ENCODE data around the gene TMEM156. TPM values are rescaled to one million over a fixed set of nuclear protein-coding genes. Genes with fewer than 3 reads are reported as not detected.

TMEM156 gene
- polyA plus RNA-seq, 1 of the 3 experiments (the other 2 are of a cell fraction): 0.13 TPM

GRCh38 chr4:38980903-38981676 lies 51.1 kb downstream of the TMEM156 start (continued):
- no peak for TF ChIP-seq CTCF (IDR thresholded peaks at IDR 0.05)
- TF ChIP-seq POLR2AphosphoS5 (IDR thresholded peaks at IDR 0.05; ENCODE audit: low read depth, low read length): peak; percentile 42; the same call in 1 of the 2 replicates
- no peak for TF ChIP-seq SMC3 (IDR thresholded peaks at IDR 0.05; ENCODE audit: low read depth, low read length)
- peak; percentile 42; the same call in 1 of the 2 replicates for TF ChIP-seq TEAD4 (IDR thresholded peaks at IDR 0.05; ENCODE audit: borderline replicate concordance, insufficient read depth)
- TF ChIP-seq GATA2 (CRISPR knock-in tag; IDR thresholded peaks at IDR 0.05): peak; percentile 92
- peak; percentile 46 to 98; a peak in 3 of 4 replicates for TF ChIP-seq EP300 (IDR thresholded peaks at IDR 0.05; ENCODE audit: borderline replicate concordance in 1 of 2, low read depth in 1 of 2, low read length in 1 of 2)
- peak; percentile 29; the same call in 1 of the 2 replicates for TF ChIP-seq FOSL2 (IDR thresholded peaks at IDR 0.05; ENCODE audit: borderline replicate concordance, low read depth)
- TF ChIP-seq NRF1 (IDR thresholded peaks at IDR 0.05; ENCODE audit: low read depth, low read length): no peak
- no peak for TF ChIP-seq RFX5 (IDR thresholded peaks at IDR 0.05; ENCODE audit: low read length)
- TF ChIP-seq REST (IDR thresholded peaks at IDR 0.05; ENCODE audit: low read depth, low read length): no peak
- 0 out of 2 replicates have a peak, but pooled peaks have one; percentile 15 for TF ChIP-seq FOXJ3 (CRISPR knock-in tag; IDR thresholded peaks at IDR 0.05)

GRCh38 chr4:38979511-38980230 lies 52.5 kb downstream of the TMEM156 start:
- WGBS (ENCODE audit: low lambda C conversion rate): 80% methylated on average over 3 of the region's 3 CpGs
- ChIA-PET POLR2A (no interaction called here), CTCF (interaction anchor here (0.9 to 2.0 kb wide), 5 partner anchors 30 to 155 kb away, joined by 3 to 7 read pairs (median 4); no protein-coding TSS in a partner anchor)
- H2AFZ ChIP-seq (ENCODE audit: low read depth): no peak overlapping the region
- H3K4me1 ChIP-seq (ENCODE audit: control insufficient read depth in 1 of 2, insufficient read depth in 2 of 2, low read depth in 1 of 2, low read length in 1 of 2): peaks cover 15 to 35% of the 10 kb centered on the region in 2 experiments; a peak in 3 of 4 replicates
- no peak overlapping the region for H3K4me3 ChIP-seq (ENCODE audit: low read depth in 2 of 2, low read length in 1 of 2)
- no peak overlapping the region for H3K4me2 ChIP-seq
- H4K20me1 ChIP-seq (ENCODE audit: insufficient read depth): no peaks in the 10 kb centered on the region
- H3K27me3 ChIP-seq (ENCODE audit: insufficient read depth): no peaks in the 10 kb centered on the region
- H3K79me2 ChIP-seq (ENCODE audit: insufficient read depth): no peaks in the 10 kb centered on the region
- H3K9me2 ChIP-seq: no peaks in the 10 kb centered on the region
- peak overlapping the region in 1 of 2 experiments; percentile 14; a peak in 1 of 4 replicates for H3K27ac ChIP-seq (ENCODE audit: low read depth in 2 of 2, low read length in 1 of 2)
- DNase-seq: no peak
- no peaks in the 10 kb centered on the region for H3F3A ChIP-seq (replicated peaks; ENCODE audit: insufficient read depth)
- no peaks in the 10 kb centered on the region for H3K36me3 ChIP-seq (replicated peaks in 1 of 2; ENCODE audit: control insufficient read depth in 1 of 2, insufficient read depth in 2 of 2, low read length in 1 of 2)
- H3K9ac ChIP-seq: no peak overlapping the region
- no peaks in the 10 kb centered on the region for H3K9me3 ChIP-seq
- no peak for TF ChIP-seq RCOR1 (IDR thresholded peaks at IDR 0.05; ENCODE audit: low read length)
- TF ChIP-seq REST (IDR thresholded peaks at IDR 0.05; ENCODE audit: low read depth, low read length): no peak
- no peak for TF ChIP-seq TEAD4 (IDR thresholded peaks at IDR 0.05; ENCODE audit: borderline replicate concordance, insufficient read depth)
- no peak for TF ChIP-seq SMC3 (IDR thresholded peaks at IDR 0.05; ENCODE audit: low read depth, low read length)
- no peak for TF ChIP-seq RFX5 (IDR thresholded peaks at IDR 0.05; ENCODE audit: low read length)
- no peak for TF ChIP-seq GATA2 (CRISPR knock-in tag; IDR thresholded peaks at IDR 0.05)
- TF ChIP-seq NRF1 (IDR thresholded peaks at IDR 0.05; ENCODE audit: low read depth, low read length): no peak
- no peak for TF ChIP-seq YY1 (IDR thresholded peaks at IDR 0.05; ENCODE audit: low read depth)
- TF ChIP-seq ZBTB33 (IDR thresholded peaks at IDR 0.05; ENCODE audit: borderline replicate concordance, low read depth): no peak
- no peak for TF ChIP-seq FOXJ3 (CRISPR knock-in tag; IDR thresholded peaks at IDR 0.05)
